HK-2 (cell line): ENCODE results near the gene SELPLG.
"Not testable (repeated sequence)": the region's sequence is repeated elsewhere in the genome, so short reads cannot be mapped to it uniquely, and the experiment has no call there.

Experiments
- DNase-seq: peaks from one replicate; pipeline ENCODE4 v3.0.0-alpha.2; 2018; ENCODE audit not compliant: unreplicated experiment

SELPLG gene

DNA sequence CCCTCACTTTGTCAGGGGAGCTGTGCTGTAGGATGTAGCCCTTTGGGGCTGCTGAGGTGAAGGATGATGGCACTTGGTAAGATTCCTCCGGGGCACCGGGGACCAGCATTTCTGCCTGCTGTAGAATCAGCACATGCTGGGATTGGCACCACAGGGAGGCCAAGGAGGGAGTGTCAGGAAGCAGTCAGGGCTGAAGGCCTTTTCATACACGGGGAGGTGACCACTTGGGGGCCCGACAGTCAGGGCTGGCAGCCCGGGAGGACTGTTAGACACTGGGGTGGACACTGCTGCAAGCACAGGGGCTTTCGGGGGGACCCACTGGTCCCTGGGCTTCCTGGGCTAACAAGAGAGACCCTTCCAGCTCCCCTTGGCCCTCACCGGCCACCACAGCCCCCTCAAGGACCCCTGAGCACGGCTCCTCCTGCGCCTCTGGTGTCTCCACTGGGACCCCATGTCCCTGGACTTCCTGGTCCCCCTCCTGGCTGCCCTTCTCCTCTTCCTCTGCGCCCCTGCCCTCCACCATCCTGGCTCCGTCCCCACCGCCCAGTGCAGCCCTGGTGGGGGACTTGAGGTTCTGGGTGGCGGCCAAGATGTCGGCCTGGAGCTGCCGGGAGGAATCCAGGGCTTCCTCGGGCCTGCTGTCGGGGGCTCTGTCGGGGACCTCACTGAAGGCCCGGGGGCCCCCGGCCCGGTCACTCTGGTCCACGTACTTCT lies 42.3 kb downstream of the SELPLG start:
- no peak for DNase-seq

DNA sequence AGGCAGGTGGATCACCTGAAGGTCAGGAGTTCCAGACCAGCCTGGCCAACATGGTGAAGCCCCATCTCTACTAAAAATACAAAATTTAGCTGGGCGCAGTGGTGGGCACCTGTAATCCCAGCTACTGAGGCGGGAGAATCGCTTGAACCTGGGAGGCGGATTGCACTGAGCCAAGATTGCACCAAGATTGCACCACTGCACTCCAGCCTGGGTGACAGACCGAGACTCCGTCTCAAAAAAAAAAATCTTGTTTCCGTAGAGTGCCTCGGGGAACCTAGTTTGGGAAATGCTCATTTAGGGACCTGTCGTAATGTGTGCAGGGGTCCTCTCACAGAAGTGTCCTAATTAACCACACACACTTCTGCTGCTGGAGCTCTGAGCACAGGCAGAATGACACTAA lies 43.2 kb downstream of the SELPLG start:
- DNase-seq: not testable (repeated sequence)

GRCh38 chr12:108589840-108590229 lies 43.9 kb downstream of the SELPLG start:
- no peak for DNase-seq

GRCh38 chr12:108589028-108589839 lies 44.5 kb downstream of the SELPLG start:
- no peak for DNase-seq

DNA sequence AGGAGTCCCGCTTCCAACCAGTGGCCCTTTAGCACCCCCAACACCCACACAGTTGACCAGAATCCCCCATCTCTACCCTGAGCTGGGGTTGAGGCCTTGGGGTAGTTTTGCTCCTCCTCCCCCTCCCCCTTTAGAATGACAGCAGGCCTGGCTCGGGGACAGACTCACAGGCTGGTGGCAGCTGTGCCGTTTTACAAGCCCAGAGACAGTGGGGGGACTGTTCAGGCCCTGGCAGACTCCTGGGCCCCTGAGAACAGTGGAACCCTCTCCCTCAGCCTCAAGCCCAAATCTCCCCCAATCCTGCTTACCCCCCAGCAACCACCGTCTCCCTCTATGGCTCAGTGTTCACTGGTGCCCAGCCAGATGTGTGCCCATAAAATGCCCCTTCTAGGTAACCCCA lies 45.9 kb downstream of the SELPLG start:
- no peak for DNase-seq

GRCh38 chr12:108586306-108586705 lies 47.4 kb downstream of the SELPLG start:
- DNase-seq: no peak

DNA sequence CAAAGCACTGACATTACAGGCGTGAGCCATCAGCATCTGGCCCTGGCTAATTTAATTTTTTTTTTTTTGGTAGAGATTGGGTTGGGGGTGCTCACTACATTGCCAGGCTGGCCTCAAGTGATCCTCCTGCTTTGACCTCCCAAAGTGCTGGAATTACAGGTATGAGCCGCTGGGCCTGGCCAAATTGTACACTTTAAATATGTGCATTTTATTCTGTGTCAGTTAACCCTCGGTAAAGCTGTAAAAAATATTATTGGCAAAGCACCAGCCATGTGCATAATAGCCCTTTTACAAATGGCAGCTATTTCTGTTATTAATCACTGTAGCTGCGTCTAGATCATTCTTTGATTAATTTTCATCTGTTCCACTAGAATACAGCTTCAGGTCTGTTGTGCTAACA lies 47.8 kb downstream of the SELPLG start:
- DNase-seq: no peak

DNA sequence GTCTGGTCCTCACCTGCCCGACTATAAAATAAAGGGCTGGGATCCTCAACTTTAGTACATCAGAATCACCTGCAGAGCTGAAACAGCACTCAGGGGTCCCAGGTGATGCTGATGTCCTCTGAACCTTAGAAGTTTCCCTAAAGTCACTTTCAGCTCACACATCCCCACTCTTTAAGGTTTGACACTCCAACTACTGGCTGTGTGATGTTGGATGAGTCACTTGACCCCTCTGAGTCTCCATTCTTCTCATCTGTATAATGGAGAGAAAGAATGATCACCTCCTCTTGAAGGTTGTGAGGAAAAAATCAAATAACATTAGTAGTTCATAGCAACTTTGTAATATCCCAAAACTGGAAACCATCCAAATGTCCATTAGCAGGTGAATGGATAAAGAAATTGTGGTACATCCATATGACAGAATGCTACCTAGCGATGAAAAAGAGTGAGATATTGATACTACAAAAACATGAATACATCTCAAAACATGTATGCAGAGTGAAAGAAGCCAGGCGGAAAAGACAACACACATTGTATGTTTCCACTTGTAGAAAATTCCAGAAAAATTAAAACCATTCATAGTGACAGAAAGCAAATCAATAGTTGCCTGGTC lies 49.1 kb downstream of the SELPLG start:
- no peak for DNase-seq

DNA sequence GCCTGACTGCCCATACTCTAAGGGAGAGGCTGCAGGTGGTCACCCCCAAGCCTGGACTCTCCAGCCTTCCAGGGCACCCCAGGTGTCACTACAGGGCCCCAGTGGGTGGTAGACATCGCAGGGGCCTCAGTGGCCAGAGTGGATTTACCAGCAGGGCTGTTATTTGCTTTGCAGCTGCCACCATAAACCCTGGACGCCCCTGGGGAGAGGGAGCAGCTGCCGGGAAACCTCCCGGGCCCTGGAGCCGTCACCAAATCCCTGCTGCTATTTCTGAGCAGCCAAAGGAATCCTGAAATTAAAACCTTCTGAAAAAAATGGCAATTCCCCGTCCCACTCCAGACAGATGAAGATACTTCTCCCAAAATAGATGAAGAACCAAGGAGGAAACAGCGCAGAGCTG lies 49.7 kb downstream of the SELPLG start:
- no peak for DNase-seq

DNA sequence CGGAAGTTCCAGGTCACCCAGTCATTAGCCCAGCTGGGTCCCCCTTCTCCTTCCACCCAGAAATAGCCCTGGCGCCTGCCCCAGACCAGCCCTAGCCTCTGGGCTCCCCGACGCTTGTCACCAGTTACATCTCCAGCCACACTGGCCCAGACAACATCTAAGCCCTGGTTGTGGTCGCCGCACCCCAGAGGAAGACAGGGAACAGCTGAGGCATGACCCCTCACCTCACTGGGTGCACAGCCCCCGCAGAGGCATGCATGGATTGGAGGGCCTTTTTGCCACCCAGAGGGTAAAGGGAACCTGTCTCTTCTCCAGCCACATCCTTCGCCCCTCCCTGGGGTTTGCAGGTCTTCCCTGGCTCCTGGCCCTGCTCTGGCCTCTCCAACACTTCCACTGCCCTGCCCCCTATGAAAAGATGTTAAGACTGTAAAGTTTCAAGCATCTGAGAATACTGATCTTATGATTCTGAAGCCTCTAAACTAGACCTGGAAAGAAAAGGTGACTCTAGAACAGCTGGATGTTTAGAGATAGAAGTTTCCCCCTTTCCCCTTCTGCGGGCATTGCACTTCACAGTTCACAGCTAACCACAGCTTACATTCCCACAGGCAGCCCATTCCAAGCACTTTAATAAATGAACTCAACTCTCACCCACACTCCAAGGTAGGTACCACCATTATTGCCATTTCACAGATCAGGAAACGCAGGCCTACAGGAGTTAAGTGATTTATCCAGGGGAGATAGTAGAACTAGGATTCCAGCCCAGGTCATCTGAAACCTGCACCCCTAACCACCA lies 50.5 kb downstream of the SELPLG start:
- DNase-seq: no peak

DNA sequence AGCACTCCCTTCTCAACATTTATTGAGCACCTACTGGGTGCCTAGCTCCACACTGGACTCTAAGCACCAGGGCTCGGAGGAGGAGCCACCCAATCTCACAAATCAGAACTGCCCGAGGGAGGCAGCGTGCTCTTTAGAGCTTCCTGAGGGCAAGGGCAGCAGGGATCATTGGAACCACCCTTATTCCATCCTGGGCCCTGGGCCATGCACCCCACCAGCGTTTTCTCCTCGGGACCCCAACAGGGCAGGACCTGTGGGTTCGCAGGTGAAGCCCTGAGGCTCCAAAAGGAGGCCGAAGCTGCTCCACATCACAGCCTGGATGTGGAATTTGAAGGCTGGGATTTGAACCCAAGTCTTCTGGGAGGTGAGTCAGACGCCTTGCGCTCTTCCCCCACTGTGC lies 51.2 kb downstream of the SELPLG start:
- DNase-seq: no peak

GRCh38 chr12:108581311-108582227 lies 52.1 kb downstream of the SELPLG start:
- DNase-seq: no peak

- DNase-seq: no peak
These were observed 53.2 kb downstream of the SELPLG start for GRCh38 chr12:108580531-108580930.

- no peak for DNase-seq
These were observed 54.9 kb downstream of the SELPLG start for GRCh38 chr12:108578813-108579212.

GRCh38 chr12:108578264-108578663 lies 55.4 kb downstream of the SELPLG start:
- DNase-seq: no peak

- DNase-seq: no peak
These were observed 56.2 kb downstream of the SELPLG start for GRCh38 chr12:108577458-108577857.

DNA sequence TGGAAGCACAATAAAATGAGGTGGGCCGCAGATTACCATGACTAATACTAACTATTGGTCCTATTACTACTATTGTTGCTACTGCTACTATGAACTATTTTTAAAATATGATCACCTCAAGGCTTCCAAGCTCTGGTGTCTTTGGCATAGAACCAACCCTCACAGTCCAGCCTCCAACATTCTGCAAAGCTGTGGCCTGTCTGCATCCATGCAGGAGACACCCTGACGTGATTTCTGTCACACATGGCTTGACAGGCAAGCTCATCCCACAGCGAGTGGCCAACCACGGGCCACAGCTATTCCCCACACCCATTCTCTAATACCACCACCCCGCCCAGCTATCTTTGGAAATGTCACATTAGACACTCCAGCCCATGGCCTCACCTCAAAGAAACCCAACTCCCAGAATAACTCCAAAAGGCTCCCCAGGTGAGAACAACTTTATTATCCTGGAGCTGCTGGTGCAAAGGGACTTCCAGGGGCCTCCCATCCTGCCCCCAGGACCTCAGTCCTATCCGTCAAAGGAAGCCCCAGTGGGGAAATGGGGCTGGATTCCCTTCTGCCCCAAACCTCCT lies 56.9 kb downstream of the SELPLG start:
- DNase-seq: peak; percentile 22

- no peak for DNase-seq
These were observed 58.3 kb downstream of the SELPLG start for GRCh38 chr12:108575199-108575912.

- DNase-seq: not testable (repeated sequence)
These were observed 59.4 kb downstream of the SELPLG start for GRCh38 chr12:108574276-108574675.

GRCh38 chr12:108573317-108573716 lies 60.4 kb downstream of the SELPLG start:
- DNase-seq: no peak
